GM18517 (cell line): ENCODE results near the gene CDC42EP2.

Source experiments
- ATAC-seq: cut with Tn5 transposase; IDR thresholded peaks from one replicate; pipeline ENCODE4 v1.9.1; 2021; ENCODE audit warnings: mild to moderate bottlenecking, moderate library complexity; ENCODE audit not compliant: unreplicated experiment

The CDC42EP2 gene

DNA sequence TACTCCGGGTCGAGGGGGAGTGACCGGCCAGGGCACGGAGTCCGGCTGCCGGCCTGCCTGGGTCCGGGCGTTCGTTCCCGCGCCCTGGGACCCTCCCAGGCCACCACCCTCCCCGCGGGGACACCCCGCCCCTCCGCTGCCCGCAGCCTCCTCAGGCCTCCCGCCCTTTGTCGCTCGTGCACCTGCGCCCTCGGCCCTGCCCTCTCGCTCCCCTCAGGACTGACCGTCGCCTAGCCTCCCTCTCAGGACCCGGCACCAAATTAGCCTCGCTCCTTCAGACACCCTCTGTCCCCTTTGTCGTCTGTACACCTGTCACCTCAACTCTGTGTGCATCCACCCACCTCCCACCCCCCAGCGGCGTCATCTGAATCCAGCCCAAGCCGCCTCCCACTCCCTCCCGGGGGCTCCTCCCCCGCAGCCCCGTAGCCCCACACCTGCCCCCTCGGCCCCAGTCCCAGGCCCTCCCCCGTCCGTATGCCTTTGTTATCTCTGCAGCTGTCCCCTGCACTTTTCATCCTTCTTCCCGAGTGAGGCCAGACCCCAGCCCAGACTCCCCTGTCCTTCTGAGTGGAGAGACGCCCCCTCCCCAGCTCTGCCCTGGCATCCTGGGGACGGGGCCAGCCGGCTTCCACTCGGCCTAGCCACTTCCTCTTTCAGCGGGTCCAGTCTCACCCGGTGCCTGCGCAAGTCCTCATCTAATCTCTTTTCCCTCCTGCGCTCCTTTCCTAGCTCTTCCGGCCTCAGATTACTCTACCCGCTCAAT, 40.5 kb downstream of the CDC42EP2 start:
- no peak for ATAC-seq

DNA sequence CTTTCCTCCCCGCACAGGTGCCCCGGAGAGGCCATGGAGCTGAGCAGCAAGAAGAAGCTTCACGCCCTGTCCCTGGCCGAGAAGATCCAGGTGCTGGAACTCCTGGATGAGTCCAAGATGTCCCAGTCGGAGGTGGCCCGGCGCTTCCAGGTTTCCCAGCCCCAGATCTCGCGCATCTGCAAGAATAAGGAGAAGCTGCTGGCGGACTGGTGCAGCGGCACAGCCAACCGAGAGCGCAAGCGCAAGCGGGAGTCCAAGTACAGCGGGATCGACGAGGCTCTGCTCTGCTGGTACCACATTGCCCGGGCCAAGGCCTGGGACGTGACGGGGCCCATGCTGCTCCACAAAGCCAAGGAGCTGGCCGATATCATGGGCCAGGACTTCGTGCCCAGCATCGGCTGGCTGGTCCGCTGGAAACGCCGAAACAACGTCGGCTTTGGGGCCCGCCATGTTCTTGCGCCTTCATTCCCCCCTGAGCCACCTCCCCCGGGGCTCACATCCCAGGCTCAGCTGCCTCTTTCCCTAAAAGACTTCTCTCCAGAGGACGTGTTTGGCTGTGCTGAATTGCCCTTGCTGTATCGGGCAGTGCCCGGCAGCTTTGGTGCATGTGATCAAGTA, 41.2 kb downstream of the CDC42EP2 start:
- no peak for ATAC-seq

- no peak for ATAC-seq
Measured at GRCh38 chr11:65356394-65356972, 41.8 kb downstream of the CDC42EP2 start.

- ATAC-seq: no peak
Measured at GRCh38 chr11:65357856-65358356, 43.2 kb downstream of the CDC42EP2 start.

GRCh38 chr11:65362320-65362931, 47.8 kb downstream of the CDC42EP2 start:
- ATAC-seq: no peak

GRCh38 chr11:65362966-65363365, 48.3 kb downstream of the CDC42EP2 start:
- no peak for ATAC-seq

GRCh38 chr11:65363770-65364169, 49.1 kb downstream of the CDC42EP2 start:
- ATAC-seq: no peak

DNA sequence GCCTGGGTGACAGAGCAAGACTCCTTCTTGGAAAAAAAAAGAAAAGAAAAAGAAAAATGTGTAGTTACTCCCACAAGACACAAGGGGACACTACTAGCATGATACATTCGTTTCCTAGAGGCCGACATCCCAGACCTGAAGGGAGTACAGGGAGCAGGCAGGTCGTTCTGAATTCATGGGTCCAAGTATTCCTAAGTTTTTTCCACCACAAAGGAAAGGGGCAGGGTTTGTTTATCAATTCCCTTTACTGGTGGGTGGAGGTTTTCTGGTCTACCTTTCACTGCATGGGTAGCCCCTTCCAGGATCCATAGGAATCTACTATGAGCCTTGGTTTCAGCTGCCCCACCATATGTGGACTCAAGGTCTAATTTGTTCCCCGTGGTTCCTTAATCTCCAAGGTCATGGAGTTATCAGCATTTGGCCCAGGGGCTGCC, 51.7 kb downstream of the CDC42EP2 start:
- no peak for ATAC-seq

DNA sequence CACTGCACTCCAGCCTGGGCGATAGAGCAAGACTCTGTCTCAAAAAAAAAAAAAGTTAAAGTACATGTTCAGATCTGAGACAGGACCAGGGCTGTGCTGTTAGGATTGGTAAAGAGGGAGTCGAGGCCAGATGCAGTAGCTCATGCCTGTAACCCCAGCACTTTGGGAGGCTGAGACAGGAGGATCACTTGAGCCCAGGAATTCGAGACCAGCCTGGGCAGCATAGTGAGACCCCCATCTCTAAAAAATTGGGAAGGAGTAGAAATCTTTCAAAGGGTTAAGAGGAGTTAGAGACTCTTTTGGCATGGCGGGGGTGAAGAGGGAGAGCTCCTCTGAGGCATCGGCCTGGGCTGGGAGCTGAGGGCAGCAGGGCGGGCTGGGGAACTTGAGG, 56.0 kb downstream of the CDC42EP2 start:
- ATAC-seq: no peak
